Endothelial cell of umbilical vein (primary cell): ENCODE data around the gene CD93. TPM values are rescaled to one million over a fixed set of nuclear protein-coding genes. Genes with fewer than 3 reads are reported as not detected.

Source experiments
- BruUV-seq: library from RNA; stranded (reverse); fragments of 400-500 nt; replicated peaks from 2 replicates; lab custom pipeline; 2021; lab: Mats Ljungman, UMichigan
- CTCF ChIA-PET: fragments of 300-600, 350-600 bp; sonication (Branson Sonifier 250); formaldehyde crosslinking; loops from one replicate; lab custom pipeline; 2021; ENCODE audit warnings: antibody characterized with exemption, inconsistent platforms; lab: Charles Lee
- POLR2A ChIA-PET: fragments of 300-600, 350-600 bp; sonication (Branson Sonifier 250); formaldehyde crosslinking; loops from one replicate; lab custom pipeline; 2021; ENCODE audit warnings: antibody characterized with exemption, inconsistent platforms; lab: Charles Lee
- DNase-seq: peaks from one replicate; pipeline ENCODE4 v3.0.0-alpha.2; 2011; ENCODE audit warnings: low read depth, low spot score
- FAIRE-seq: peaks from 2 replicates; lab custom pipeline; 2011; peaks lifted over from hg19 to GRCh38; lab: Jason Lieb, UNC
- H2AFZ ChIP-seq: 2 replicates; pipeline ENCODE4 v1.6.0; 2012; ENCODE audit warnings: low read depth, low read length, control low read depth, inconsistent platforms
- H3K27ac ChIP-seq: 2 replicates; pipeline ENCODE4 v1.5.1; 2011; ENCODE audit warnings: low read depth, mild to moderate bottlenecking, control low read depth, low read length, moderate library complexity; ENCODE audit not compliant: insufficient read depth
- H3K27me3 ChIP-seq, 2 experiments: 2 replicates each; pipeline versions ENCODE4 v1.6.0 to v1.6.1; 2011; ENCODE audit warnings: low read length in 2 of 2, mixed read lengths in 1 of 2; ENCODE audit not compliant: control insufficient read depth in 2 of 2, insufficient read depth in 2 of 2
- H3K36me3 ChIP-seq, 2 experiments: 2 replicates in 1 of 2; 3 replicates in 1 of 2; pipeline ENCODE4 v1.5.1; 2011; ENCODE audit warnings: low read length in 2 of 2, mild to moderate bottlenecking in 1 of 2, moderate library complexity in 1 of 2; ENCODE audit not compliant: control insufficient read depth in 2 of 2, insufficient read depth in 2 of 2; ENCODE audit errors: extremely low read depth in 1 of 2
- H3K4me1 ChIP-seq: 3 replicates; pipeline ENCODE4 v1.5.1; 2011; ENCODE audit warnings: mild to moderate bottlenecking, low read length; ENCODE audit not compliant: control insufficient read depth, insufficient read depth; ENCODE audit errors: extremely low read depth
- H3K4me2 ChIP-seq: 2 replicates; pipeline ENCODE4 v1.6.1; 2011; ENCODE audit warnings: low read length, control low read depth, mixed read lengths; ENCODE audit not compliant: insufficient read depth
- H3K4me3 ChIP-seq, 3 experiments: fragments of 200-600 bp in 1 of 3; sonication (generic), shearing (Covaris generic) in 1 of 3; replicated peaks in 1 of 3; 2 replicates each; pipeline ENCODE4 v1.5.1; 2011 to 2016; ENCODE audit warnings: control low read depth in 3 of 3, low read length in 3 of 3, mild to moderate bottlenecking in 2 of 3, inconsistent platforms in 1 of 3, low read depth in 1 of 3, moderate library complexity in 1 of 3; ENCODE audit not compliant: insufficient read depth in 1 of 3
- H3K79me2 ChIP-seq: 2 replicates; pipeline ENCODE4 v1.6.0; 2012; ENCODE audit warnings: low read length, inconsistent platforms; ENCODE audit not compliant: control insufficient read depth, insufficient read depth
- H3K9ac ChIP-seq: replicated peaks from 2 replicates; pipeline ENCODE3; 2011; ENCODE audit warnings: low read length, control low read depth; ENCODE audit not compliant: insufficient read depth; ENCODE audit errors: extremely low read depth
- H3K9me1 ChIP-seq: replicated peaks from 3 replicates; pipeline ENCODE4 v1.6.0; 2011; ENCODE audit warnings: mild to moderate bottlenecking, low read length; ENCODE audit not compliant: control insufficient read depth, insufficient read depth; ENCODE audit errors: extremely low read depth
- H3K9me3 ChIP-seq: replicated peaks from 2 replicates; pipeline ENCODE4 v1.5.1; 2012; ENCODE audit warnings: low read length, inconsistent platforms; ENCODE audit not compliant: control insufficient read depth, insufficient read depth
- H4K20me1 ChIP-seq: replicated peaks from 2 replicates; pipeline ENCODE3; 2011; ENCODE audit warnings: mild to moderate bottlenecking, low read length; ENCODE audit not compliant: control insufficient read depth, insufficient read depth; ENCODE audit errors: extremely low read depth
- CTCF ChIP-seq, 2 donors: IDR thresholded peaks; 1 replicate in 1 of 2; 2 replicates in 1 of 2; pipeline ENCODE4 v1.5.1; 2011; ENCODE audit warnings: low read length in 2 of 2, mild to moderate bottlenecking in 2 of 2, moderate library complexity in 2 of 2, control low read depth in 1 of 2, inconsistent platforms in 1 of 2, low read depth in 1 of 2; ENCODE audit not compliant: insufficient read depth in 1 of 2; ENCODE audit errors: extremely low read depth in 1 of 2
- EZH2 ChIP-seq: IDR thresholded peaks from 2 replicates; pipeline ENCODE4 v1.6.1; 2012; ENCODE audit warnings: borderline replicate concordance, low read depth, mild to moderate bottlenecking, moderate library complexity, low read length, inconsistent platforms; ENCODE audit not compliant: severe bottlenecking
- MAX ChIP-seq: IDR thresholded peaks from 2 replicates; pipeline ENCODE4 v1.6.1; 2011; ENCODE audit not compliant: insufficient read depth, insufficient read length
- MYC ChIP-seq: IDR thresholded peaks from one replicate; pipeline ENCODE4 v1.6.1; 2011; ENCODE audit warnings: mild to moderate bottlenecking, low read depth, low read length
- dilution Hi-C: fragments of 300-500 bp; cut with MboI; formaldehyde crosslinking; loops from one replicate; pipeline ENCODE4 v1.15.0; 2019; ENCODE audit warnings: low sequenced_read_pairs; ENCODE audit not compliant: extremely low pct_ligation_motif_present
- intact Hi-C: fragments of 100-400 bp; cut with micrococcal nuclease; formaldehyde crosslinking; loops from one replicate; pipeline ENCODE4 v1.10.0; 2022
- polyA plus RNA-seq, 4 experiments: library from polyadenylated mRNA; depleted of rRNA in 3 of 4; stranded (reverse) in 3 of 4; unstranded in 1 of 4; fragments of >200 nt; gene quantifications; 2 replicates each; pipeline versions ENCODE4 v1.2.1 to v1.2.3, GENCODE V29; 2011 to 2012; ENCODE audit warnings: missing spikeins in 1 of 4
- total RNA-seq: library from RNA; stranded (reverse); gene quantifications from 2 replicates; pipeline ENCODE4 v1.2.3, GENCODE V29; 2021

CD93 gene
- total and polyA plus RNA-seq, 2 donors (not counting 3 experiments of a cell fraction or from before 2014, with no cell fraction given), result 180 to 413 TPM

- BruUV-seq, result no TSS peak
- Histone ChIP-seq H2AFZ (peak overlapping the region; percentile 33), H3K27ac (no peak overlapping the region), H3K9ac (peak overlapping the region; percentile 28), H3K27me3 (peaks cover 0 to 3% of the 10 kb centered on the region in 2 experiments), H3K9me1 (no peaks in the 10 kb centered on the region), H4K20me1 (no peaks in the 10 kb centered on the region), H3K9me3 (no peaks in the 10 kb centered on the region), H3K4me1 (peaks cover 16% of the 10 kb centered on the region), H3K36me3 (no peaks in the 10 kb centered on the region), H3K79me2 (no peaks in the 10 kb centered on the region), H3K4me2 (peak overlapping the region; percentile 83), H3K4me3 (peak overlapping the region in 2 of 3 experiments; percentile 18 to 62)
- intact Hi-C loops, result loop anchor here (1.0 to 10.0 kb wide), 6 partner anchors 186 to 714 kb away; partner anchors contain the start of gene CST9
- CTCF ChIA-PET, result interaction anchor here (0.8 to 5.3 kb wide), 14 partner anchors 11 to 363 kb away, joined by 3 to 152 read pairs (median 14); no protein-coding TSS in a partner anchor
- FAIRE-seq (peak; percentile 79), DNase-seq (peak; percentile 70)
- POLR2A ChIA-PET, result interaction anchor here (1.2 kb wide), 1 partner anchor 302 kb away, joined by 3 read pairs; the partner anchor contains the start of gene NXT1
- TF ChIP-seq CTCF (IDR thresholded peaks at IDR 0.05; ENCODE audit: extremely low read depth in 1 of 2, insufficient read depth in 1 of 2, low read depth in 1 of 2, low read length in 2 of 2) (peak; percentile 67 to 81), MYC (no peak), EZH2 (no peak), MAX (peak; percentile 29)
- dilution Hi-C loops, result loop anchor here (10.0 kb wide), 1 partner anchor 354 kb away; no protein-coding TSS in a partner anchor
Measured at GRCh38 chr20:23048283-23049200, 37.6 kb downstream of the CD93 start.
